Parathyroid adenoma (tissue), 2 donors: Measurements from ENCODE around the gene ATOH1.
A peak's percentile ranks its signal among the peaks of the same experiment; 100 is the strongest.

Source experiments
- H2AFZ ChIP-seq: fragments of 300-600 bp; sonication (generic); one replicate; pipeline ENCODE4 v1.7.0; 2017; ENCODE audit warnings: antibody characterized with exemption, mild to moderate bottlenecking
- H3K27ac ChIP-seq: fragments of 300-600 bp; sonication (generic); one replicate; pipeline ENCODE4 v1.7.0; 2017
- H3K27me3 ChIP-seq: fragments of 300-600 bp; sonication (generic); one replicate; pipeline ENCODE4 v1.7.0; 2017; ENCODE audit warnings: low read length; ENCODE audit not compliant: control insufficient read depth, insufficient read depth
- H3K36me3 ChIP-seq: fragments of 300-600 bp; sonication (generic); one replicate; pipeline ENCODE4 v1.7.0; 2017; ENCODE audit warnings: low read length; ENCODE audit not compliant: control insufficient read depth, insufficient read depth
- H3K4me1 ChIP-seq: fragments of 300-600 bp; sonication (generic); one replicate; pipeline ENCODE4 v1.7.0; 2017; ENCODE audit warnings: control low read depth
- H3K4me2 ChIP-seq: fragments of 300-600 bp; sonication (generic); one replicate; pipeline ENCODE4 v1.7.0; 2017; ENCODE audit warnings: low read length
- H3K4me3 ChIP-seq: fragments of 300-600 bp; sonication (generic); one replicate; pipeline ENCODE4 v1.7.0; 2017; ENCODE audit warnings: low read depth, low read length
- H3K79me2 ChIP-seq: fragments of 300-600 bp; sonication (generic); one replicate; pipeline ENCODE4 v1.7.0; 2017; ENCODE audit warnings: control low read depth
- H3K9ac ChIP-seq: fragments of 300-600 bp; sonication (generic); one replicate; pipeline ENCODE4 v1.7.0; 2017; ENCODE audit warnings: mild to moderate bottlenecking
- H3K9me3 ChIP-seq: fragments of 300-600 bp; sonication (generic); one replicate; pipeline ENCODE4 v1.7.0; 2017; ENCODE audit warnings: low read length; ENCODE audit not compliant: control insufficient read depth
- CTCF ChIP-seq: fragments of 300-600 bp; sonication (generic); IDR thresholded peaks from one replicate; pipeline ENCODE4 v1.7.0; 2017; ENCODE audit warnings: antibody characterized with exemption, mild to moderate bottlenecking
- donor health status: primary hyperparathyroidism.

The ATOH1 gene

GRCh38 chr4:93828332-93828994 is at the start of gene ATOH1:
Gene ATOH1 (plus strand): TSS chr4:93828753. CDS start chr4:93828927, 174 bp downstream.
- Histone ChIP-seq H3K9ac (no peak within 1 kb of the TSS), H2AFZ (peak within 1 kb of the TSS; percentile 7), H3K27me3 (peaks cover 7% of the 10 kb centered on the region), H3K4me1 (no peaks in the 10 kb centered on the region), H3K4me2 (peak within 1 kb of the TSS; percentile 39), H3K4me3 (peak within 1 kb of the TSS; percentile 31), H3K36me3 (no peaks in the 10 kb centered on the region), H3K27ac (no peak within 1 kb of the TSS), H3K79me2 (no peaks in the 10 kb centered on the region), H3K9me3 (no peaks in the 10 kb centered on the region)
- TF ChIP-seq CTCF = no peak

- Histone ChIP-seq H3K79me2 (no peaks in the 10 kb centered on the region), H2AFZ (no peak overlapping the region), H3K36me3 (no peaks in the 10 kb centered on the region), H3K4me2 (no peak overlapping the region), H3K27me3 (no peaks in the 10 kb centered on the region), H3K9me3 (no peaks in the 10 kb centered on the region), H3K4me3 (no peak overlapping the region), H3K4me1 (no peaks in the 10 kb centered on the region), H3K9ac (no peak overlapping the region), H3K27ac (no peak overlapping the region)
- TF ChIP-seq CTCF = no peak
These were observed 49.3 kb upstream of the ATOH1 start for GRCh38 chr4:93779228-93779627.

GRCh38 chr4:93780080-93780479 is 48.5 kb upstream of the ATOH1 start:
- Histone ChIP-seq H3K4me3 (no peak overlapping the region), H3K27me3 (no peaks in the 10 kb centered on the region), H3K79me2 (no peaks in the 10 kb centered on the region), H3K9me3 (no peaks in the 10 kb centered on the region), H3K9ac (no peak overlapping the region), H3K4me2 (no peak overlapping the region), H3K27ac (no peak overlapping the region), H3K4me1 (no peaks in the 10 kb centered on the region), H3K36me3 (no peaks in the 10 kb centered on the region), H2AFZ (no peak overlapping the region)
- no peak for TF ChIP-seq CTCF

GRCh38 chr4:93781198-93781597 is 47.4 kb upstream of the ATOH1 start:
- H3K4me1 ChIP-seq = no peaks in the 10 kb centered on the region
- H3K36me3 ChIP-seq = no peaks in the 10 kb centered on the region
- H3K4me3 ChIP-seq = no peak overlapping the region
- no peak for TF ChIP-seq CTCF
- H2AFZ ChIP-seq = no peak overlapping the region
- H3K4me2 ChIP-seq = no peak overlapping the region
- H3K9me3 ChIP-seq = no peaks in the 10 kb centered on the region
- H3K27me3 ChIP-seq = no peaks in the 10 kb centered on the region
- no peak overlapping the region for H3K9ac ChIP-seq
- H3K79me2 ChIP-seq = no peaks in the 10 kb centered on the region
- no peak overlapping the region for H3K27ac ChIP-seq

- no peaks in the 10 kb centered on the region for H3K79me2 ChIP-seq
- no peaks in the 10 kb centered on the region for H3K4me1 ChIP-seq
- H2AFZ ChIP-seq = no peak overlapping the region
- H3K9me3 ChIP-seq = no peaks in the 10 kb centered on the region
- H3K27ac ChIP-seq = no peak overlapping the region
- H3K36me3 ChIP-seq = no peaks in the 10 kb centered on the region
- no peak overlapping the region for H3K4me2 ChIP-seq
- TF ChIP-seq CTCF = no peak
- no peak overlapping the region for H3K9ac ChIP-seq
- no peaks in the 10 kb centered on the region for H3K27me3 ChIP-seq
- H3K4me3 ChIP-seq = no peak overlapping the region
These were observed 42.4 kb upstream of the ATOH1 start for GRCh38 chr4:93786149-93786548.
